ENCODE results near the gene DPAGT1. TPM values are rescaled to one million over a fixed set of nuclear protein-coding genes. Genes with fewer than 3 reads are reported as not detected.

Gene DPAGT1
- total RNA-seq, 1 experiment from 2014 or later, result 41.1 TPM

- Histone ChIP-seq H2AFZ (peak overlapping the region; percentile 86), H3K36me3 (ENCODE audit: low read depth) (peaks cover 32% of the 10 kb centered on the region), H3F3A (ENCODE audit: insufficient read depth, low read depth) (peaks cover 62% of the 10 kb centered on the region; the same call in 1 of the 2 replicates), H4K20me1 (ENCODE audit: insufficient read depth) (peaks cover 18% of the 10 kb centered on the region), H3K4me2 (peak overlapping the region; percentile 99), H3K4me3 (peak overlapping the region; percentile 91), H3K27me3 (ENCODE audit: insufficient read depth, low read depth) (no peaks in the 10 kb centered on the region), H3K4me1 (replicated peaks; ENCODE audit: insufficient read depth) (peaks cover 29% of the 10 kb centered on the region), H3K9me3 (ENCODE audit: insufficient read depth, low read depth) (no peaks in the 10 kb centered on the region), H3K9me2 (ENCODE audit: insufficient read depth) (no peaks in the 10 kb centered on the region), H3K79me2 (ENCODE audit: low read depth) (peaks cover 51% of the 10 kb centered on the region), H3K27ac (peak overlapping the region; percentile 48)
- POLR2A ChIA-PET (ENCODE audit: unreplicated experiment), result interaction anchor here (0.5 to 1.7 kb wide), 12 partner anchors 11 to 345 kb away, joined by 3 to 7 read pairs (median 4); partner anchors contain the start of genes C2CD2L, HINFP and VPS11
- no peak for TF ChIP-seq EZH2 (IDR thresholded peaks at IDR 0.05; ENCODE audit: low read depth)
- TF ChIP-seq, protein P1, sequence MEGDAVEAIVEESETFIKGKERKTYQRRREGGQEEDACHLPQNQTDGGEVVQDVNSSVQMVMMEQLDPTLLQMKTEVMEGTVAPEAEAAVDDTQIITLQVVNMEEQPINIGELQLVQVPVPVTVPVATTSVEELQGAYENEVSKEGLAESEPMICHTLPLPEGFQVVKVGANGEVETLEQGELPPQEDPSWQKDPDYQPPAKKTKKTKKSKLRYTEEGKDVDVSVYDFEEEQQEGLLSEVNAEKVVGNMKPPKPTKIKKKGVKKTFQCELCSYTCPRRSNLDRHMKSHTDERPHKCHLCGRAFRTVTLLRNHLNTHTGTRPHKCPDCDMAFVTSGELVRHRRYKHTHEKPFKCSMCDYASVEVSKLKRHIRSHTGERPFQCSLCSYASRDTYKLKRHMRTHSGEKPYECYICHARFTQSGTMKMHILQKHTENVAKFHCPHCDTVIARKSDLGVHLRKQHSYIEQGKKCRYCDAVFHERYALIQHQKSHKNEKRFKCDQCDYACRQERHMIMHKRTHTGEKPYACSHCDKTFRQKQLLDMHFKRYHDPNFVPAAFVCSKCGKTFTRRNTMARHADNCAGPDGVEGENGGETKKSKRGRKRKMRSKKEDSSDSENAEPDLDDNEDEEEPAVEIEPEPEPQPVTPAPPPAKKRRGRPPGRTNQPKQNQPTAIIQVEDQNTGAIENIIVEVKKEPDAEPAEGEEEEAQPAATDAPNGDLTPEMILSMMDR (conservative IDR thresholded peaks at IDR 0.05), result peak; percentile 27; the same call in 1 of the 2 replicates
- DNase-seq, result peak; percentile 98 to 99
- CTCF ChIA-PET, result interaction anchor here (0.6 to 0.9 kb wide), 3 partner anchors 10 to 243 kb away, joined by 4 to 10 read pairs (median 6); no protein-coding TSS in a partner anchor
- TSS peak; percentile 58 for BruUV-seq (replicated peaks)
- intact Hi-C loops (cut with micrococcal nuclease; ENCODE audit: unreplicated experiment), result loop anchor here (2.0 to 10.0 kb wide), 5 partner anchors 38 to 380 kb away; partner anchors contain the start of genes HYOU1 and NLRX1
Measured at GRCh38 chr11:119095066-119095880, 6.4 kb downstream of the DPAGT1 start.

- no peaks in the 10 kb centered on the region for H3K9me3 ChIP-seq (ENCODE audit: insufficient read depth, low read depth)
- peaks cover 45% of the 10 kb centered on the region for H3K79me2 ChIP-seq (ENCODE audit: low read depth)
- peak overlapping the region; percentile 99 for H3K4me2 ChIP-seq
- H3K9me2 ChIP-seq (ENCODE audit: insufficient read depth), result no peaks in the 10 kb centered on the region
- no peaks in the 10 kb centered on the region for H3K27me3 ChIP-seq (ENCODE audit: insufficient read depth, low read depth)
- H3F3A ChIP-seq (ENCODE audit: insufficient read depth, low read depth), result peaks cover 63% of the 10 kb centered on the region; the same call in 1 of the 2 replicates
- no TSS peak for BruUV-seq (replicated peaks)
- H3K27ac ChIP-seq, result peak overlapping the region; percentile 48
- TF ChIP-seq EZH2 (IDR thresholded peaks at IDR 0.05; ENCODE audit: low read depth), result no peak
- TF ChIP-seq, protein P1 (conservative IDR thresholded peaks at IDR 0.05), result peak; percentile 71
- peaks cover 32% of the 10 kb centered on the region for H3K36me3 ChIP-seq (ENCODE audit: low read depth)
- peaks cover 18% of the 10 kb centered on the region for H4K20me1 ChIP-seq (ENCODE audit: insufficient read depth)
- CTCF ChIA-PET, result interaction anchor here (0.7 to 0.9 kb wide), 2 partner anchors 10 to 244 kb away, joined by 4 to 10 read pairs; no protein-coding TSS in a partner anchor
- H3K4me1 ChIP-seq (replicated peaks; ENCODE audit: insufficient read depth), result peaks cover 24% of the 10 kb centered on the region
- intact Hi-C loops (cut with micrococcal nuclease; ENCODE audit: unreplicated experiment), result loop anchor here (2.0 to 10.0 kb wide), 5 partner anchors 38 to 380 kb away; partner anchors contain the start of genes HYOU1 and NLRX1
- peak; percentile 80 to 82 for DNase-seq
- POLR2A ChIA-PET (ENCODE audit: unreplicated experiment), result interaction anchor here (0.6 to 1.7 kb wide), 6 partner anchors 12 to 40 kb away, joined by 3 to 6 read pairs (median 5); partner anchors contain the start of genes C2CD2L, HINFP and VPS11
- peak overlapping the region; percentile 86 for H2AFZ ChIP-seq
- peak overlapping the region; percentile 91 for H3K4me3 ChIP-seq
Measured at GRCh38 chr11:119094816-119095065, 6.9 kb downstream of the DPAGT1 start.

Data from PC-9 (cell line).